HG03457 (cell line): ENCODE measurements around the gene TMIGD2.

Experiments
- ATAC-seq: cut with Tn5 transposase; IDR thresholded peaks from one replicate; pipeline ENCODE4 v1.9.1; 2021; ENCODE audit warnings: moderate number of reproducible peaks; ENCODE audit not compliant: unreplicated experiment

The TMIGD2 gene

GRCh38 chr19:4327252-4327876 lies 25.2 kb upstream of the TMIGD2 start:
- no peak for ATAC-seq

- no peak for ATAC-seq
Measured at GRCh38 chr19:4326837-4327251, 24.7 kb upstream of the TMIGD2 start.

- ATAC-seq: no peak
Measured at GRCh38 chr19:4326215-4326836, 24.1 kb upstream of the TMIGD2 start.

- ATAC-seq: no peak
Measured at GRCh38 chr19:4324228-4324627, 22.0 kb upstream of the TMIGD2 start.

GRCh38 chr19:4323692-4324091 lies 21.5 kb upstream of the TMIGD2 start:
- ATAC-seq: no peak

- ATAC-seq: no peak
Measured at GRCh38 chr19:4322942-4323665, 20.9 kb upstream of the TMIGD2 start.

GRCh38 chr19:4320419-4320818 lies 18.2 kb upstream of the TMIGD2 start:
- no peak for ATAC-seq

- ATAC-seq: no peak
Measured at GRCh38 chr19:4319067-4319718, 17.0 kb upstream of the TMIGD2 start.

GRCh38 chr19:4318460-4318859 lies 16.3 kb upstream of the TMIGD2 start:
- ATAC-seq: no peak

- ATAC-seq: no peak
Measured at GRCh38 chr19:4316956-4317355, 14.8 kb upstream of the TMIGD2 start.

GRCh38 chr19:4313847-4314490 lies 11.8 kb upstream of the TMIGD2 start:
- ATAC-seq: no peak

GRCh38 chr19:4310247-4311121 lies 8.3 kb upstream of the TMIGD2 start:
- no peak for ATAC-seq

GRCh38 chr19:4305659-4306058 lies 3.5 kb upstream of the TMIGD2 start:
- ATAC-seq: no peak

GRCh38 chr19:4305257-4305612 lies 3.0 kb upstream of the TMIGD2 start:
- no peak for ATAC-seq

- no peak for ATAC-seq
Measured at GRCh38 chr19:4304538-4305256, 2.5 kb upstream of the TMIGD2 start, which contains the start of gene FSD1. Gene FSD1 (plus strand): TSS chr19:4304598. CDS start chr19:4304747, 149 bp downstream.

GRCh38 chr19:4303819-4304537 lies 1.8 kb upstream of the TMIGD2 start:
- no peak for ATAC-seq

- no peak for ATAC-seq
Measured at GRCh38 chr19:4301590-4302242, 473 bp downstream of the TMIGD2 start.

GRCh38 chr19:4300589-4300988 lies 1.6 kb downstream of the TMIGD2 start:
- ATAC-seq: no peak
